Measurements from ENCODE around the gene LMNB1.
"Not testable (repeated sequence)": the region's sequence is repeated elsewhere in the genome, so short reads cannot be mapped to it uniquely, and the experiment has no call there.

LMNB1 gene

GRCh38 chr5:126811515-126812198 is 34.7 kb downstream of the LMNB1 start:
- no peak for TF ChIP-seq CTCF (IDR thresholded peaks at IDR 0.05)
- H3K4me3 ChIP-seq (ENCODE audit: low read depth, low read length), result no peak overlapping the region
- H3K4me2 ChIP-seq (ENCODE audit: low read length), result no peak overlapping the region
- H2AFZ ChIP-seq, result no peak overlapping the region
- no peaks in the 10 kb centered on the region for H3K9me3 ChIP-seq (ENCODE audit: control insufficient read depth, low read length)
- no peak overlapping the region for H3K27ac ChIP-seq
- no peaks in the 10 kb centered on the region for H3K27me3 ChIP-seq (ENCODE audit: control insufficient read depth, insufficient read depth, low read length)
- no peaks in the 10 kb centered on the region for H3K36me3 ChIP-seq (ENCODE audit: control insufficient read depth, insufficient read depth, low read length)
- no peak overlapping the region for H3K9ac ChIP-seq
- H3K79me2 ChIP-seq, result no peaks in the 10 kb centered on the region
- no peaks in the 10 kb centered on the region for H3K4me1 ChIP-seq

GRCh38 chr5:126812199-126812570 is 35.2 kb downstream of the LMNB1 start:
- Histone ChIP-seq H3K36me3 (ENCODE audit: control insufficient read depth, insufficient read depth, low read length) (no peaks in the 10 kb centered on the region), H3K4me1 (no peaks in the 10 kb centered on the region), H2AFZ (no peak overlapping the region), H3K9ac (no peak overlapping the region), H3K4me3 (ENCODE audit: low read depth, low read length) (no peak overlapping the region), H3K9me3 (ENCODE audit: control insufficient read depth, low read length) (no peaks in the 10 kb centered on the region), H3K27me3 (ENCODE audit: control insufficient read depth, insufficient read depth, low read length) (no peaks in the 10 kb centered on the region), H3K4me2 (ENCODE audit: low read length) (no peak overlapping the region), H3K79me2 (no peaks in the 10 kb centered on the region), H3K27ac (no peak overlapping the region)
- TF ChIP-seq CTCF (IDR thresholded peaks at IDR 0.05), result no peak

GRCh38 chr5:126813799-126814198 is 36.9 kb downstream of the LMNB1 start:
- H3K79me2 ChIP-seq; H3K4me1 ChIP-seq; H3K4me2 ChIP-seq (ENCODE audit: low read length); H3K36me3 ChIP-seq (ENCODE audit: control insufficient read depth, insufficient read depth, low read length); H2AFZ ChIP-seq; H3K27ac ChIP-seq; H3K27me3 ChIP-seq (ENCODE audit: control insufficient read depth, insufficient read depth, low read length); H3K4me3 ChIP-seq (ENCODE audit: low read depth, low read length); H3K9me3 ChIP-seq (ENCODE audit: control insufficient read depth, low read length); H3K9ac ChIP-seq: not testable (repeated sequence)

- H3K27me3 ChIP-seq (ENCODE audit: control insufficient read depth, insufficient read depth, low read length), result no peaks in the 10 kb centered on the region
- H3K27ac ChIP-seq, result no peak overlapping the region
- H3K79me2 ChIP-seq, result no peaks in the 10 kb centered on the region
- H3K4me1 ChIP-seq, result no peaks in the 10 kb centered on the region
- H2AFZ ChIP-seq, result no peak overlapping the region
- no peaks in the 10 kb centered on the region for H3K9me3 ChIP-seq (ENCODE audit: control insufficient read depth, low read length)
- H3K4me2 ChIP-seq (ENCODE audit: low read length), result no peak overlapping the region
- H3K9ac ChIP-seq, result no peak overlapping the region
- TF ChIP-seq CTCF (IDR thresholded peaks at IDR 0.05), result no peak
- no peaks in the 10 kb centered on the region for H3K36me3 ChIP-seq (ENCODE audit: control insufficient read depth, insufficient read depth, low read length)
- H3K4me3 ChIP-seq (ENCODE audit: low read depth, low read length), result no peak overlapping the region
Observed at GRCh38 chr5:126814721-126815404, 37.9 kb downstream of the LMNB1 start.

GRCh38 chr5:126816649-126817048 is 39.7 kb downstream of the LMNB1 start:
- H3K4me1 ChIP-seq, result no peaks in the 10 kb centered on the region
- H3K27me3 ChIP-seq (ENCODE audit: control insufficient read depth, insufficient read depth, low read length), result no peaks in the 10 kb centered on the region
- H3K9me3 ChIP-seq (ENCODE audit: control insufficient read depth, low read length), result no peaks in the 10 kb centered on the region
- H3K4me2 ChIP-seq (ENCODE audit: low read length), result no peak overlapping the region
- H3K36me3 ChIP-seq (ENCODE audit: control insufficient read depth, insufficient read depth, low read length), result no peaks in the 10 kb centered on the region
- no peaks in the 10 kb centered on the region for H3K79me2 ChIP-seq
- no peak overlapping the region for H3K27ac ChIP-seq
- no peak overlapping the region for H3K9ac ChIP-seq
- no peak overlapping the region for H3K4me3 ChIP-seq (ENCODE audit: low read depth, low read length)
- H2AFZ ChIP-seq, result no peak overlapping the region
- no peak for TF ChIP-seq CTCF (IDR thresholded peaks at IDR 0.05)
